HepG2 (cell line): ENCODE results near the gene TUT1. TPM values are rescaled to one million over a fixed set of nuclear protein-coding genes. Genes with fewer than 3 reads are reported as not detected.

ENCODE experiments used
- AGO1 ChIP-seq: fragments of 200-400 bp; formaldehyde crosslinking; IDR thresholded peaks from 2 replicates; pipeline ENCODE4 v1.6.1; 2017; ENCODE audit warnings: mild to moderate bottlenecking, low read depth, low read length, moderate library complexity; ENCODE audit not compliant: poor library complexity, severe bottlenecking
- CHD2 ChIP-seq: IDR thresholded peaks from 2 replicates; pipeline ENCODE4 v1.6.1; 2011; ENCODE audit warnings: low read depth, low read length, improper control_type of control experiment
- EP300 ChIP-seq, 3 experiments: sonication (generic) in 1 of 3; formaldehyde crosslinking in 1 of 3; IDR thresholded peaks; 2 replicates each; pipeline versions ENCODE4 v1.5.1 to v1.6.1; 2011 to 2020; ENCODE audit warnings: low read depth in 2 of 3, low read length in 2 of 3, borderline replicate concordance in 1 of 3, improper control_type of control experiment in 1 of 3, mild to moderate bottlenecking in 1 of 3, missing genetic modification reagents in 1 of 3, moderate library complexity in 1 of 3
- FOXP4 ChIP-seq: sonication (generic); formaldehyde crosslinking; IDR thresholded peaks from 2 replicates; pipeline ENCODE4 v1.4.0; 2020; ENCODE audit warnings: missing genetic modification reagents
- GATA4 ChIP-seq: sonication (generic); IDR thresholded peaks from 2 replicates; pipeline ENCODE4 v1.6.1; 2016; ENCODE audit warnings: antibody characterized with exemption, low read depth, borderline replicate concordance
- GMEB1 ChIP-seq: sonication (generic); formaldehyde crosslinking; IDR thresholded peaks from 2 replicates; pipeline ENCODE4 v1.5.1; 2020; ENCODE audit warnings: missing genetic modification reagents, mild to moderate bottlenecking, borderline replicate concordance
- HDAC1 ChIP-seq: sonication (generic); formaldehyde crosslinking; IDR thresholded peaks from 2 replicates; pipeline ENCODE4 v1.5.1; 2020; ENCODE audit warnings: mild to moderate bottlenecking, missing genetic modification reagents
- MIER2 ChIP-seq: IDR thresholded peaks from 2 replicates; pipeline ENCODE4 v1.6.1; 2016; ENCODE audit warnings: missing biosample characterization, missing genetic modification reagents
- PBX3 ChIP-seq: sonication (generic); formaldehyde crosslinking; IDR thresholded peaks from 2 replicates; pipeline ENCODE4 v1.8.1; 2023; ENCODE audit warnings: missing genetic modification reagents, inconsistent platforms, borderline replicate concordance
- SPEN ChIP-seq: sonication (generic); formaldehyde crosslinking; IDR thresholded peaks from 2 replicates; pipeline ENCODE4 v1.5.1; 2020; ENCODE audit warnings: low read depth, mild to moderate bottlenecking, missing genetic modification reagents
- TAF1 ChIP-seq: sonication (generic); formaldehyde crosslinking; IDR thresholded peaks from 2 replicates; pipeline ENCODE4 v1.4.0; 2020; ENCODE audit warnings: missing genetic modification reagents
- ZBTB3 ChIP-seq: sonication (generic); formaldehyde crosslinking; IDR thresholded peaks from 2 replicates; pipeline ENCODE4 v1.4.0; 2020; ENCODE audit warnings: low read depth, mild to moderate bottlenecking, moderate library complexity, missing genetic modification reagents, borderline replicate concordance
- ZFP37 ChIP-seq: sonication (generic); formaldehyde crosslinking; IDR thresholded peaks from 2 replicates; pipeline ENCODE4 v1.4.0; 2020; ENCODE audit warnings: missing genetic modification reagents, borderline replicate concordance
- ZNF790 ChIP-seq: sonication (generic); formaldehyde crosslinking; IDR thresholded peaks from 2 replicates; pipeline ENCODE4 v1.8.0; 2022; ENCODE audit warnings: missing genetic modification reagents, mild to moderate bottlenecking, borderline replicate concordance
- polyA plus RNA-seq, 8 experiments: library from polyadenylated mRNA; depleted of rRNA in 3 of 8; stranded (reverse) in 7 of 8; unstranded in 1 of 8; fragments of >200 nt; fragmentation: Illumina TruSeq in 4 of 8; extraction: Trizol in 4 of 8; gene quantifications; 2 replicates each; pipeline versions ENCODE4 v1.2.1 to v1.2.3, GENCODE V29; 2011 to 2016; ENCODE audit warnings: low read depth in 4 of 8, missing spikeins in 1 of 8, mixed read lengths in 1 of 8; ENCODE audit not compliant: insufficient read depth in 1 of 8
- total RNA-seq, 5 experiments: library from RNA; depleted of rRNA; stranded (reverse); fragments of >200 nt; fragmentation: Illumina TruSeq; extraction: Trizol; gene quantifications; 2 replicates each; pipeline ENCODE4 v1.2.3, GENCODE V29; 2016; ENCODE audit warnings: low read depth in 1 of 5
- TF ChIP-seq, protein P1 (sequence below): sonication (generic); formaldehyde crosslinking; IDR thresholded peaks from 2 replicates; pipeline ENCODE4 v1.5.1; 2020; ENCODE audit warnings: mild to moderate bottlenecking, missing genetic modification reagents, moderate library complexity

Gene TUT1
- total and polyA plus RNA-seq, 2 of the 13 experiments (the other 11 are each of a cell fraction or from before 2014, with no cell fraction given), result 9.7 to 14.3 TPM

DNA sequence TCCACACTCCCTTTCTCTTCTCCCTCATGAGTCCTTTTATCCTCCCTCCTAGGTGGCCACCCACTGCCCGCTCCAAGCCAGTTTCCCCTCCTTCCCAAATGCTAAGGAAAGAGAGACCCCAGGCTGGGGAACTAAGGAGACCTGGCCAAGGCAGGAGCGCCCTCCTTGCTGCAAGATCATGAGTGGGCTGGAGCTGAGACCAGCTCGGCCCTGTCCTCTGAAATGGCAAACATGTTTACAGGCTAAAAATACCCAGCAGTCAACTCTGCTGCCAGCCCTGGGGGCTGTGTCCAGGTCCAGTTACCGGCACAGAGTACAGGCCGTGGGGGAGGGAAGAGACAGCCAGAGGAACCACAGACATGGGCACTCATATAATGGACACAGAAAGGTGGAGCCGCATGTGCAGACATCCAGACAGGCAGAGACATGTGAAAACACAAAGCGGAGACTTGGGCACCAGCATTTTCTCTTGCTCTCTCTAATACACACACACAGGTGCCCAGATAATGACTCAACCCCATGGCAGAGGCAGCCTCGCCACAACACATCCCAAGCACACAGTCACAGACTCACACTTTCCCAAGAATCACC, 43.5 kb downstream of the TUT1 start (continued):
- peak; percentile 46 for TF ChIP-seq SPEN (CRISPR knock-in tag)
- 0 out of 2 replicates have a peak, but pooled peaks have one; percentile 67 for TF ChIP-seq ZBTB3 (CRISPR knock-in tag)
- TF ChIP-seq MIER2 (CRISPR knock-in tag), result no peak
- TF ChIP-seq, protein P1, sequence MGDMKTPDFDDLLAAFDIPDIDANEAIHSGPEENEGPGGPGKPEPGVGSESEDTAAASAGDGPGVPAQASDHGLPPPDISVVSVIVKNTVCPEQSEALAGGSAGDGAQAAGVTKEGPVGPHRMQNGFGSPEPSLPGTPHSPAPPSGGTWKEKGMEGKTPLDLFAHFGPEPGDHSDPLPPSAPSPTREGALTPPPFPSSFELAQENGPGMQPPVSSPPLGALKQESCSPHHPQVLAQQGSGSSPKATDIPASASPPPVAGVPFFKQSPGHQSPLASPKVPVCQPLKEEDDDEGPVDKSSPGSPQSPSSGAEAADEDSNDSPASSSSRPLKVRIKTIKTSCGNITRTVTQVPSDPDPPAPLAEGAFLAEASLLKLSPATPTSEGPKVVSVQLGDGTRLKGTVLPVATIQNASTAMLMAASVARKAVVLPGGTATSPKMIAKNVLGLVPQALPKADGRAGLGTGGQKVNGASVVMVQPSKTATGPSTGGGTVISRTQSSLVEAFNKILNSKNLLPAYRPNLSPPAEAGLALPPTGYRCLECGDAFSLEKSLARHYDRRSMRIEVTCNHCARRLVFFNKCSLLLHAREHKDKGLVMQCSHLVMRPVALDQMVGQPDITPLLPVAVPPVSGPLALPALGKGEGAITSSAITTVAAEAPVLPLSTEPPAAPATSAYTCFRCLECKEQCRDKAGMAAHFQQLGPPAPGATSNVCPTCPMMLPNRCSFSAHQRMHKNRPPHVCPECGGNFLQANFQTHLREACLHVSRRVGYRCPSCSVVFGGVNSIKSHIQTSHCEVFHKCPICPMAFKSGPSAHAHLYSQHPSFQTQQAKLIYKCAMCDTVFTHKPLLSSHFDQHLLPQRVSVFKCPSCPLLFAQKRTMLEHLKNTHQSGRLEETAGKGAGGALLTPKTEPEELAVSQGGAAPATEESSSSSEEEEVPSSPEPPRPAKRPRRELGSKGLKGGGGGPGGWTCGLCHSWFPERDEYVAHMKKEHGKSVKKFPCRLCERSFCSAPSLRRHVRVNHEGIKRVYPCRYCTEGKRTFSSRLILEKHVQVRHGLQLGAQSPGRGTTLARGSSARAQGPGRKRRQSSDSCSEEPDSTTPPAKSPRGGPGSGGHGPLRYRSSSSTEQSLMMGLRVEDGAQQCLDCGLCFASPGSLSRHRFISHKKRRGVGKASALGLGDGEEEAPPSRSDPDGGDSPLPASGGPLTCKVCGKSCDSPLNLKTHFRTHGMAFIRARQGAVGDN (CRISPR knock-in tag), result peak; percentile 70
- peak; percentile 25; the same call in 1 of the 2 replicates for TF ChIP-seq GATA4
- no peak for TF ChIP-seq PBX3 (CRISPR knock-in tag)
- TF ChIP-seq ZFP37 (CRISPR knock-in tag), result no peak
- TF ChIP-seq FOXP4, result peak; percentile 49
- TF ChIP-seq HDAC1, result peak; percentile 65
- 0 out of 4 replicates have a peak, but pooled peaks of 1 of the 2 experiments have one; percentile 20 for TF ChIP-seq EP300 (IDR thresholded peaks at IDR 0.05; ENCODE audit: low read depth in 2 of 2, low read length in 2 of 2)
- peak; percentile 54; the same call in 1 of the 2 replicates for TF ChIP-seq EP300 (CRISPR knock-in tag; IDR thresholded peaks at IDR 0.05; ENCODE audit: borderline replicate concordance)
- no peak for TF ChIP-seq CHD2
- peak; percentile 58; the same call in 1 of the 2 replicates for TF ChIP-seq TAF1 (CRISPR knock-in tag)
- TF ChIP-seq GMEB1 (CRISPR knock-in tag), result no peak
- TF ChIP-seq ZNF790 (CRISPR knock-in tag), result no peak
- TF ChIP-seq AGO1, result no peak
